GDM1 (cell line): Measurements from ENCODE around the gene IGF2BP1.
"Not testable (repeated sequence)": the region's sequence is repeated elsewhere in the genome, so short reads cannot be mapped to it uniquely, and the experiment has no call there.

Source experiments
- DNase-seq: peaks from one replicate; lab custom pipeline; 2025; lab: John Stamatoyannopoulos, UW

The IGF2BP1 gene

GRCh38 chr17:49054342-49055092 lies 57.3 kb downstream of the IGF2BP1 start:
- DNase-seq: no peak

DNA sequence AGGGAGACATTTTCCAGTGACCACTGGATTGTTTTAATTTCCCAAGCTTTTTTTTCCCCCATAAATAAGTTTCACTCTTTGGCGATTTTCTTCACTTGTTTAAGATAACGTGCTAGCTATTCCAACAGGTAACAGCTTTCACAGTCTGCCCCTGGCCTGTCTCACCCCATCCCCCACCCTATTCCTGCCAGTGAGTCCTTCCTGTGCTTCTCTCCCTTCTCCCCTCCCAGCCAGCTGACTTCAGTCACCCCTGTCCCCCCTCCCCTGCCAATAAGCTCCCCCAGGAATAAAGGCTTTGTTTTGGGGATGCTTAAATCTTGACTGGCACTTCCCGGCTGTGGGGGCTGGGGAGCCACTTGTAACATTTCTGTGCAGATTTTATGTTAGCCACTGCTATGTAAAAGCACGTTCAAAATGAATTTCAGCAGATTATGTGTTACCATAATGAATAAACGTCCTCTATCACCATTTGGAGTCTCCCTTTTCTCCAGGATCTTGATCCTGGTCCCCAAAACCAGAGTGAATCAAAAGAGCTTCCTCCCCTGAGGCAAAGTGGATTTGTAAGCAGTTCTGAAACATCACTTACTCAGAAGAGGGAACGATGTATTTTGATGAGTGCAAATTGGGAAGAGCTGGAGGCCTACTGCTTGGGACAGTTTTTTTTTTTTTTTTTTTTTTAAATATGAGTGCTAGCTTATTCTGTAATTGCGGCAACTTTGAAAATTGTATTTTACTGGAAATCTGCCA lies 58.2 kb downstream of the IGF2BP1 start:
- DNase-seq: no peak

DNA sequence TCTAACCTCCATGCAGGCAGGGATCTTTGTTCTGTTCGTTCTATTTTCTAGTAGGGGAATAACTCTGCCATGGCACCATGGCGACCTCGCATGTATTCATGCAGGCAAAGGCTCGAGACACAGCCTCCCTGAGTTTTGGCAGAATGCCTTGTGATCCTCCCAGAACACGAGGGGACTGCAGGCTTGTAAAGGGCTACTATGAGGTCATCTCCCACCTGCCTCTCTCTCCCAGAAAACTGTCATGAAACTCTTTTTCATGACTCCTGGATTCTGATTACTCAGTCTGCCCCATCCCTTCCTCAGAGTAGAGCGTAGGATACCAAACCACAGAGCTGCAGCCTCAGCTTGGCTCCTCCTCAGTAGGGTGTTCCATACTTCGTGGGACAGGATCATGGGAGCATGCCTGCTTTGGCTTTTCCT lies 64.3 kb downstream of the IGF2BP1 start:
- no peak for DNase-seq

- no peak for DNase-seq
These were observed 66.5 kb downstream of the IGF2BP1 start for GRCh38 chr17:49063652-49064051.

GRCh38 chr17:49067163-49067562 lies 70.0 kb downstream of the IGF2BP1 start:
- DNase-seq: no peak

- DNase-seq: no peak
These were observed 72.5 kb downstream of the IGF2BP1 start for GRCh38 chr17:49069585-49070273.

DNA sequence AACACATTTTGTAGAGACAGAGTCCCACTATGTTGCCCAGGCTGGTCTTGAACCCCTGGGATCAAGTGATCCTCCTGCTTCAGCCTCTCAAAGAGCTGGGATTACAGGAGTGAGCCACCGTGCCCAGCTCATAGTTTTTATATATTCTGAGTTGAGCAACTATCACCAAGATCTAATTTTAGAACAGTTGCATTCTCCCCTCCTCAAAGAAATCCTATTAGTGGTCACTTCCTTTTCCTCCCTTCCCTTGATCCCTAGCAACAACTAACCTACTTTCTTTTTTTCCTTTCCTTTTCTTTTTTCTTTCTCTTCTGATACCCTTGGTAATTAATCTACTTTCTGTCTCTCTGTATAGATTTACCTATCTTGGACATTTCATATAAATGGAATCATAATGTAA lies 73.9 kb downstream of the IGF2BP1 start:
- DNase-seq: no peak

GRCh38 chr17:49074851-49075540 lies 77.8 kb downstream of the IGF2BP1 start:
- no peak for DNase-seq

DNA sequence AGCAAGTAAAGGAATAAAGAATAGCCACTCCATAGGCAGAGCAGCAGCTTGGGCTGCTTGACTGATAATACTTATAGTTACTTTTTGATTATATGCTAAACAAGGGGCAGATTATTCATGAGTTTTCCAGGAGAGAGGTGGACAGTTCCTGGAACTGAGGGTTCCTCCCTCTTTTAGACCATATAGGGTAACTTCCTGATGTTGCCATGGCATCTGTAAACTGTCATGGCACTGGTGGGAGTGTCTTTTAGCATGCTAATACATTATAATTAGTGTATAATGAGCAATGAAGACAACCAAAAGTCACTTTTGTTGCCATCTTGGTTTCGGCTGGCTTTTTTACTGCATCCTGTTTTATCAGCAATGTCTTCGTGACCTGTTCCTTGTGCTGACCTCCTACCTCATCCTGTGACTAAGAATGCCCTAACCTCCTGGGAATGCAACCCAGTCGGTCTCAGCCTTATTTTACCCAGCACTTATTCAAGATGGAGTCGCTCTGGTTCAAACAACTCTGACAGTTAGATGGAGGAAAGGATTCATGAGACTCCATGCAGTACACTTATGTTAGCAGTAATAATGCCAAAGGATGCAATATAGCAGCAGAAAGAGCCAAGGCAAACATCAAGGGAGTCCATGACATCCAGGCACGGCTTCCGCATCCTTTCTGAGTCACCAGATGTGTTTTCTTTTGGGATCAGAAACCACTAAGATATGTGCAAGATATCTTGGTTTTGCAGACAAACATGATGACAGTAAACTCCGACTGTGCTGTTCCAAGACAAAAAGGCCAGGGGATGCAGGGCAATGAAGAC lies 79.6 kb downstream of the IGF2BP1 start:
- DNase-seq: no peak

DNA sequence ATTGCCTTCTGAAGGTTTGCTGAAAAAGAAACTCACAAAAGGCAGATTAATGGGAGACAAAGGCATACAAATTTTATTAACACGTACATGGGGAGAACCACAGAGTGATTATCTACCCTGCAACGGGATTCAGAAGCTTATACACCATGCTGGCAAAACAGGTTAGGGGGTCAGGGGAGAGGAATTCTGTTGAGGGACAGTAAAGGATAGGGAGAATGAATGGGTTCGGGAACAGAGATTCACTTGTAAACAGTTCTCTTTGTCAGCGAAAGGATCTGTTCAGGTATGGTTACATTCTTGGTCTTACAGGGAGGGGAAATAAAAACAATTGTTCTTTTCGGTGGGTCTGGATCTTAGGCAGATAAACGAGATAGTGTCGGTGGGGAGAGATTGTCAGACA lies 81.1 kb downstream of the IGF2BP1 start:
- no peak for DNase-seq

DNA sequence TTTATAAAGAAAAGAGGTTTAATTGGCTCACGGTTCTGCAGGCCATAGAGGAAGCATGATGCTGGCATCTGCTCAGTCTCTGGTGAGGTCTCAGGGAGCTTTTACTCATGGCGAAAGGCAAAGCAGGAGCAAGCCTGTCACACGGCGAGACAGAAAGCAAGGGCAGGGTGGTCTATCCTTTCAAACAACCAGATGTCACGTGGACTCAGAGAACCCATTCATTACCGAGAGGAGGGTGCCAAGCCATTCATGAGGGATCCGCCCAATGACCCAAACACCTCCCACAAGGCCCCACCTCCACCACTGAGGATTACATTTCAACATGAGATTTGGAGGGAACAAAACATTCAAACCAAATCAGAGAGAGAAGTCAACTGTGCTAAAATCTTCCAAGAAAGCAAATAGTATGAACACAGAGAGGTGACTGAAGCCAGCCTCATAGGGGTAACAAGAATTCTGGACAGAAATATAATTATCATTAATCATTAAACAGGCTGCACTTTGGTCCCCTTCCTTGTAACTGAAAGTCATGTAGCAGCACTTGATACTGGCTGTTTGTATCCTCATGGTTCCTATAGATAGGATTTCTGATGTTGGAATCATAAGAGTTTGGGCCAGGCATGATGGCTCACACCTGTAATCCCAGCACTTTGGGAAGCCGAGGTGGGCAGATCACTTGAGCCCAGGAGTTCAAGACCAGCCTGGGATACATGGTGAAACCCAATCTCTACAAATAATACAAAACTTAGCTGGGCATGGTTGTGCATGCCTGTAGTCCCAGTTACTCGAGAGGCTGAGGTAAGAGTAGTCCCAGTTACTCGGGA lies 82.9 kb downstream of the IGF2BP1 start:
- DNase-seq: no peak

DNA sequence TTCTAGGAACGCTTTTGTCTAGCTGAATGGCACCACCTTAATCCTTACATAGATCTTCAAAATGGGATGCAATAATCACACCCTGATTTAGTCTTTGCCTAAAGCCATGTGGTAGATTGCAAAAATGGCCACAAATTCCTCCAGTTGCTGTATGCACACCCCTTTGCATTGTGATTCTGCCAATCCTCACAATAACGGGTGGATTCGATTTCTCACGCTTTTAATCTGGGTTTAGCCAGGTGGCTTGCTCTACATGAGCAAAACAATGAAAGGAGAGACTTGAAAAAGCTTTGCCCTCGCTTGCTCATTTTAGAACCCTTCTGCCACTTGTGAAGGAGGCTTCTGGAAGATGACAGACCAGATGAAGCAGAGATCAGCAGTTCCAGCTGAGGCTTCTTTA lies 85.0 kb downstream of the IGF2BP1 start:
- DNase-seq: no peak

DNA sequence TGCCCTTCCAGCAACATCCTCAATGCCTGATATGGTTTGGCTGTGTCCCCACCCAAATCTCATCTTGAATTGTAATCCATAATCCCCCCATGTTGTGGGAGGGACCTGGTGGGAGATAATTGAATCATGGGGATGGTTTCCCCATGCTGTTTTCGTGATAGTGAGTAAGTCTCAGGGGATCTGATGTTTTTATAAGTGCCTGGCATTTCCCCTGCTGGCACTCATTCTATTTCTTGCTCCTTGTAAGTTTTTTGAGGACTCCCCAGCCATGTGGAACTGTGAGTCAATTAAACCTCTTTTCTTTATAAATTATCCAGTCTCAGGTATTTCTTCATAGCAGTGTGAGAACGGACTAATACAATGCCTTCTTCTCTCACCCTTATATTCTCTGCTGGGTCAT lies 87.9 kb downstream of the IGF2BP1 start:
- DNase-seq: not testable (repeated sequence)

- DNase-seq: no peak
These were observed 88.6 kb downstream of the IGF2BP1 start for GRCh38 chr17:49085565-49086315.

- no peak for DNase-seq
These were observed 89.1 kb downstream of the IGF2BP1 start for GRCh38 chr17:49086316-49086605.

- DNase-seq: no peak
These were observed 89.5 kb downstream of the IGF2BP1 start for GRCh38 chr17:49086649-49087048.

- no peak for DNase-seq
These were observed 91.9 kb downstream of the IGF2BP1 start for GRCh38 chr17:49089094-49089493.

- DNase-seq: no peak
These were observed 93.9 kb downstream of the IGF2BP1 start for GRCh38 chr17:49090878-49091594.

- no peak for DNase-seq
These were observed 95.9 kb downstream of the IGF2BP1 start for GRCh38 chr17:49093131-49093530.
